GM13977 (cell line): Measurements from ENCODE around the gene PTPN2.
A peak's percentile ranks its signal among the peaks of the same experiment; 100 is the strongest.

Source experiments
- DNase-seq: peaks from one replicate; pipeline ENCODE4 v3.0.0; 2012; ENCODE audit warnings: low spot score
- in situ Hi-C: fragments of 300-500 bp; cut with MboI; formaldehyde crosslinking; loops from one replicate; pipeline ENCODE4 v1.12.0; 2022; ENCODE audit warnings: low sequenced_read_pairs, low pct_unique_long_range_greater_than_20kb, mixed read lengths, inconsistent platforms; ENCODE audit not compliant: unreplicated experiment
- TF ChIP-seq, protein P1 (sequence below): IDR thresholded peaks from 2 replicates; pipeline ENCODE4 v1.5.1; 2012; ENCODE audit warnings: mild to moderate bottlenecking, control low read depth; ENCODE audit not compliant: insufficient read depth; ENCODE audit errors: extremely low read depth, missing control alignments

The PTPN2 gene

DNA sequence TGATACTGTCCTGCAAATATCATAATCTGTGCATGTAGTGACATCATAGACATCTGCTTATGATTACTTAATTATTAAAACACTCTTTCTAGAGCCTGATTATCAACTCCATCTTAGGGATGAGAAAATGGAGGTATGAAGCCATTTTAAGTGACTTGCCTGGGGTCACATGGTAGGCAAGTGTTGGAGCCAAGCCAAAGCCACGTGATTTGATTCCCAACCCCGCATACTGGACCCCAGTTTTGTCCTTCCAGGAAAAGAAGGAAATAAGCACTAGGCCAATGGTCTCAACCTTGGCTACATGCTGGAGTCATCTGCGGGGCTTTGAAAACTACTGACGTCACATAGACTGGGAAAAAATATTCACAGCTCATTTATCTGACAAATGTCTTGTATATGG lies 44.2 kb upstream of the PTPN2 start:
- in situ Hi-C loops: loop anchor here (25.0 kb wide), 1 partner anchor 541 kb away; the partner anchor contains the start of gene AFG3L2
- TF ChIP-seq, protein P1, sequence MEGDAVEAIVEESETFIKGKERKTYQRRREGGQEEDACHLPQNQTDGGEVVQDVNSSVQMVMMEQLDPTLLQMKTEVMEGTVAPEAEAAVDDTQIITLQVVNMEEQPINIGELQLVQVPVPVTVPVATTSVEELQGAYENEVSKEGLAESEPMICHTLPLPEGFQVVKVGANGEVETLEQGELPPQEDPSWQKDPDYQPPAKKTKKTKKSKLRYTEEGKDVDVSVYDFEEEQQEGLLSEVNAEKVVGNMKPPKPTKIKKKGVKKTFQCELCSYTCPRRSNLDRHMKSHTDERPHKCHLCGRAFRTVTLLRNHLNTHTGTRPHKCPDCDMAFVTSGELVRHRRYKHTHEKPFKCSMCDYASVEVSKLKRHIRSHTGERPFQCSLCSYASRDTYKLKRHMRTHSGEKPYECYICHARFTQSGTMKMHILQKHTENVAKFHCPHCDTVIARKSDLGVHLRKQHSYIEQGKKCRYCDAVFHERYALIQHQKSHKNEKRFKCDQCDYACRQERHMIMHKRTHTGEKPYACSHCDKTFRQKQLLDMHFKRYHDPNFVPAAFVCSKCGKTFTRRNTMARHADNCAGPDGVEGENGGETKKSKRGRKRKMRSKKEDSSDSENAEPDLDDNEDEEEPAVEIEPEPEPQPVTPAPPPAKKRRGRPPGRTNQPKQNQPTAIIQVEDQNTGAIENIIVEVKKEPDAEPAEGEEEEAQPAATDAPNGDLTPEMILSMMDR: no peak
- no peak for DNase-seq

DNA sequence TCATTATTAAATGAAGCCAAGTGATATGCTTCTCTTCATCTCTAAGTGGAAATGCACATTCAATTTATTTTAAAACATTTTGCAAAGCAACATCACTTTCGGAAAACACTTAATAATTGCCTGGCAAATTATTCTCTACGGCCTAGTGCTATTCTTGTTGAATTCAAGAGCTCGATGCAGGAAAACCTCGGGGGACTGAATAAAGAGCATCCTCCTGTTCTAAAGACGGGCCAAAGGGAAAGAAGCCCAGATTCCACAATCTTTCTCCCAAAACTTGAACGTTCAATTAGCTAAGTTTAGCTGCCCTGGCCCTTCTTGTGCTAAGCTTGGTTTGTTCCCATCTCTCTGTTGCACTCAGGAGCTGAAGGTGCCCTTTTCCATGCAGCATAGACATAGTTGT lies 40.6 kb upstream of the PTPN2 start:
- in situ Hi-C loops: loop anchor here (25.0 kb wide), 1 partner anchor 537 kb away; the partner anchor contains the start of gene AFG3L2
- no peak for DNase-seq
- TF ChIP-seq, protein P1: no peak

DNA sequence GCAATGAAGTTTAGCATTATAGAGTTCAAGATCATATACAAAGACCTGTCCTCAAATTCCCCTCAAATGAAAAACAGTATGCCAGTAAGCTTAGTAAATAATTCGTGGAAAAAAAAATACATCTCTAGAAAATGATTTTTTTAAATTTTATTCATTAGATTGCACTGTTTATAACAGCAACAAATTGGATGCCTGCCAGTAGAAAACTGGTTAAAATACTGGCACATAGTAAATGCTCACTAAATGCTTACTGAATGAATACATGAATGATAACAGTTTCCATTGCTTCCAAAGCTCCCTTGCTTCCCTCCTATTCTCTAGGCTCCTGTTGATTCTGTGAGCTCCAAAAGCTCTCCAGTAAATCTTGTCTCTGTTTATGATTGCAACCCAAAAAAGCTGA lies 38.2 kb upstream of the PTPN2 start:
- in situ Hi-C loops: no loop called here
- no peak for DNase-seq
- TF ChIP-seq, protein P1: no peak

DNA sequence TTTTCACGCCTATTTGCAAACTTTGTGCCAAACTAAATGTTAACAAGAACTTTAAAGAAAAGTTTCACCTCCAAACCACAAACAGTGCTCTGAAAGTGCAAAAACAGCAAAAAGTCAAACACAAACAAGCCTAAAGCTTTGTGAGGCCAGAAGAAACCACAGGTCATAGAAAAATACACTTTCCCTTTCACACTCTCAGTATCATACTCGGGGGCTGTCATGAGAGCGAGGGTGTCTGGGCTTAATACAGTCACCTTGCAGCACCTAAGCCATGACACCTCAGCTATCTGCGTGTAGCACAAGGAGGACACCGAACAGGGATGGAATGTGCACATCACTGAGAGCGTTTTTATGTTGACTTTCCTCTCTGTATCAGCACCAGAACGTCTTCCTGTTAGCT lies 37.1 kb upstream of the PTPN2 start:
- in situ Hi-C loops: no loop called here
- peak; percentile 54 for DNase-seq

DNA sequence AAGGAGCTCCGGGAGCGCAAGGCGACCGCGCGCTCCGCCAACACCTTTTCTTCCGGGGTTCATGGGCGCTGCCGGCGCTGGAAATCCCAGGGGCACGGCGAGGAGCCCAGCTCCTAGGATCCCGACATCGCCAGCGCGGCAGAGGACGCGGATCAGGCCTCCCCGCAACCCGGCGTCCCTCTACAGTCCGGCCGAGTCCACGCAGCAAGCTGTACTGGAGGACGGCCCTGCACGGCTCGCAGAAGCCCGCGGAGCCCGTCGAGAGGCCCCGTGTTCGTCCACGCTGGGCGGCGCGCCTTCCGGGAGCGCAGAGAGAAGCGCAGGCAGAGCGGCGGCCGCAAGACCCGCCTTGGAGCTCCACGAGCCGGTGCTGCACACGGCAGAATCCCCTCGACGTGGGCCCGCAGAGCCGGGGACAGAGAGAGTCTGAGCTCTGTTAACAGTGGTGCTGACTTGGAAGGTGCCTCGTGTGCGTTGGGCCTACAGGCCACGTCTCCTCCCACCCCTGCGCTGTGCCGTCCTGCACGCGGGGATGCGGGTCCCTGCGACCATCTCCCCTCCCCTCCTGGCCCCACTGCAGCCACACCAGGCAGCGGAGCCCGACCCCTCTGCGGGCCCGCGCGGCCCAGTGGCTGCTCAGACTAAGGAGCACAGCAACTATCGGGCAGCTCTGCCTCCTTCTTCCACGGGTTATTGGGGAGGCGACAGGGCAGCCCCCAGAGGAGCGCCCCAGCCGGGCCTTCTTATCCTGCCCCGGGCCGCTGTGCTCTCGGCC lies 28.1 kb upstream of the PTPN2 start:
- DNase-seq: no peak
- TF ChIP-seq, protein P1: no peak
- in situ Hi-C loops: no loop called here

More for the DNA sequence above, 37.1 kb upstream of the PTPN2 start:
- TF ChIP-seq, protein P1: no peak

DNA sequence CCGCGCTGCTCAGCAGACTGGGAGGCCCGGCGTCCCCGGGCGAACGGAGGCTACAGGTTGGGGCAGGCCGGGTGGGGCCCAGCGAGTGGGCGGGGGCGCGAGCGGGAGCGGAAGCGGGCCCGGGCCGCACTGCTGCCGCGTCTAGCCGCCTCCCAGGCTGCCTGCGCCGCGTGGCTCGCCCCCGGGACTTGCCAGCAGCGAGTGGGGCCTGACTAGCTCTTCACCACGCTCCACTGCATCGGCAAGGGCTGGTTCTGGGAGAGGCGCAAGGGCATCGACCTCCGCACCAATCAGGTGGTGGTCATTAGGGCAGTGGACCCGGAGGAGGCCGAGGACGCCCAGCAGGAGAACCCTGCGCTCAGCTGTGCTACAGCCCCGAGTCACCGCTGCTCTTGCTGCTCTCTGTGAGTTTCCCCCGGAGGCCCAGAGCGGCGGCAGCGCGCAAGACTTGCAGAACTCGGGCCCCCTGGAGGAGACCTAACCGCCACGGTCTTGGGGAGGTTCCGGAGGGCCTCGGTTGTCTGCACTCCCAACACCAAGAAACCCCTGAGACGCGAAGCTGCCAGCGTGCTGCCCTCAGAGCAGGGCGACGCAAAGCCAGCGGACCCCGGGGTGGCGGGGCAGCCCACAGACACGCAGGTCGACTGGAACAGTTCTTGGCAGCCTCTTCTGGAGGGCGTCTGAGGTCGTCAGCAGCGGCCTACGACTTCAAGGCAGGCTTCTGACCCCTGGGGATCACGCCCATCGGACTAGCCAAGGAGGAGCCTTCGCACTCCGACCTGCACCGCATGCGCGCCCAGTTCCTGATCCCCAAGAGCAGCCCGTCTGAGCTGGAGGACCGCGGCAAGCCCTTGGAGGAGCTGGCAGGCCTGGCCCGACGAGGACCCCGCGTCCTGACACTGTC lies 27.2 kb upstream of the PTPN2 start:
- in situ Hi-C loops: no loop called here
- DNase-seq: peak; percentile 83
- TF ChIP-seq, protein P1: no peak
